PFSK-1 (cell line): ENCODE data around the gene PDE6D.

Source experiments
- FOXP2 ChIP-seq: optimal IDR thresholded peaks from 2 replicates; pipeline ENCODE3; 2011; ENCODE audit warnings: borderline replicate concordance, control low read depth, inconsistent platforms; ENCODE audit not compliant: insufficient read depth; ENCODE audit errors: extremely low read length, extremely low read depth
- POLR2AphosphoS5 ChIP-seq: IDR thresholded peaks from 2 replicates; pipeline ENCODE4 v1.6.1; 2012; ENCODE audit warnings: low read depth, mild to moderate bottlenecking, control low read depth, low read length, moderate library complexity
- REST ChIP-seq, 2 experiments: IDR thresholded peaks; 2 replicates each; pipeline versions ENCODE4 v1.6.1 to v1.8.0; 2011 to 2012; ENCODE audit warnings: low read depth in 2 of 2, low read length in 2 of 2, control low read depth in 1 of 2, inconsistent platforms in 1 of 2, mild to moderate bottlenecking in 1 of 2, moderate library complexity in 1 of 2; ENCODE audit not compliant: insufficient read depth in 1 of 2
- SIN3A ChIP-seq: IDR thresholded peaks from 2 replicates; pipeline ENCODE4 v1.6.1; 2012; ENCODE audit warnings: mild to moderate bottlenecking, low read length, moderate library complexity, borderline replicate concordance; ENCODE audit not compliant: insufficient read depth
- TAF1 ChIP-seq: IDR thresholded peaks from 2 replicates; pipeline ENCODE4 v1.6.1; 2012; ENCODE audit warnings: low read length, control low read depth, borderline replicate concordance; ENCODE audit not compliant: insufficient read depth

The PDE6D gene

GRCh38 chr2:231816327-231817026, 35.4 kb upstream of the PDE6D start:
- TF ChIP-seq TAF1 (no peak), POLR2AphosphoS5 (no peak), REST (IDR thresholded peaks at IDR 0.05; ENCODE audit: insufficient read depth in 1 of 2, low read depth in 2 of 2, low read length in 2 of 2) (no peak), SIN3A (no peak), FOXP2 (no peak)

- no peak for TF ChIP-seq TAF1
- no peak for TF ChIP-seq POLR2AphosphoS5
- TF ChIP-seq SIN3A: no peak
- TF ChIP-seq FOXP2: no peak
- TF ChIP-seq REST (IDR thresholded peaks at IDR 0.05; ENCODE audit: insufficient read depth in 1 of 2, low read depth in 2 of 2, low read length in 2 of 2): no peak
Observed at GRCh38 chr2:231810905-231811304, 29.8 kb upstream of the PDE6D start.

- TF ChIP-seq FOXP2: no peak
- TF ChIP-seq POLR2AphosphoS5: no peak
- no peak for TF ChIP-seq SIN3A
- no peak for TF ChIP-seq REST (IDR thresholded peaks at IDR 0.05; ENCODE audit: insufficient read depth in 1 of 2, low read depth in 2 of 2, low read length in 2 of 2)
- no peak for TF ChIP-seq TAF1
Observed at GRCh38 chr2:231807020-231807419, 25.9 kb upstream of the PDE6D start.

- TF ChIP-seq FOXP2: no peak
- no peak for TF ChIP-seq POLR2AphosphoS5
- TF ChIP-seq SIN3A: no peak
- TF ChIP-seq REST (IDR thresholded peaks at IDR 0.05; ENCODE audit: insufficient read depth in 1 of 2, low read depth in 2 of 2, low read length in 2 of 2): no peak
- no peak for TF ChIP-seq TAF1
Observed at GRCh38 chr2:231803501-231804138, 22.5 kb upstream of the PDE6D start.
